ENCODE measurements around the gene CCN6.
"Not testable (repeated sequence)": the region's sequence is repeated elsewhere in the genome, so short reads cannot be mapped to it uniquely, and the experiment has no call there.

CCN6 gene

DNA sequence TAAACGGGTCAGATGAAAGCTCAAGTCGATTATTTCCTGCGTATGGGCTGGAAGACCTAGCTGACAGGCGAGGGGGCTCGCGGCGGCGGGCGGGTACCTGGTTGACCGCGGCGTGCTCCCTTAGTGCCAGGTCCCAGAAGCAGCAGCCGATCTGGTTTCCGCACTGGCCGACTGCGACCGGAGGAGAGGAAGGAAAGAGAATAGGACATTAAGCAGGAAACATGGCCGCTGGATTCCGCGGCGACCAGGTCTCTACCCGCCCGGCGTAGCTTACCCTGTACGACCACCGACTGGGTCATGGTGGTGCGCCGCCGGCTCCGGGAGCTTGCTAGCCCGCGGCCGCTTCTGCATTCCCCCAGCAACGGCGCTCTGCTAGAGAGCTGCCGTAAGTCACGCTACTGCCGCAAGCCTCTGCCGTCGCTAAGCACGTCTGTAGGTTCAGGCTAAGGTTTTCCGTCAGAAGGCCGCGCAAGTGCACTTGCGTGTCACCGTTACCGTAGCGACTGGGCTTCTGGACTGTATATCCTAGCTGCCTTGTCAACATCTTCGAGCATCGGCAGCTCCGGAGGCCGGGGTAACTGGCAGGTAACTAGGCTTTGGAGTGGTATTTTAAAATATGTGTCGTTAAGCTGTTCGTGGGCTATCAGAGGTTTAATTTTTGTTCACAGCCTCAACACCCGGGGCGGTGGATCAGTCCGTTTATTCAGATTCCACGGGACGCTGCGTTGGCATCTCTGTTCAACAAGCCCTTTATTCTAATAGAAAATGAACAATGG is 33.4 kb downstream of the CCN6 start, which contains the start of the genes FAM229B and TUBE1:
TSS of gene FAM229B (plus strand) at position 456 of the 776 bp plus-strand sequence. CDS start 11,693 bp downstream, outside the sequence.
TSS of gene TUBE1 (minus strand) at position 347 of the 776 bp plus-strand sequence. CDS start at position 299, 48 bp downstream.
- H3K4me3 ChIP-seq, result peak within 1 kb of the TSS; percentile 82
- TF ChIP-seq, protein P1, sequence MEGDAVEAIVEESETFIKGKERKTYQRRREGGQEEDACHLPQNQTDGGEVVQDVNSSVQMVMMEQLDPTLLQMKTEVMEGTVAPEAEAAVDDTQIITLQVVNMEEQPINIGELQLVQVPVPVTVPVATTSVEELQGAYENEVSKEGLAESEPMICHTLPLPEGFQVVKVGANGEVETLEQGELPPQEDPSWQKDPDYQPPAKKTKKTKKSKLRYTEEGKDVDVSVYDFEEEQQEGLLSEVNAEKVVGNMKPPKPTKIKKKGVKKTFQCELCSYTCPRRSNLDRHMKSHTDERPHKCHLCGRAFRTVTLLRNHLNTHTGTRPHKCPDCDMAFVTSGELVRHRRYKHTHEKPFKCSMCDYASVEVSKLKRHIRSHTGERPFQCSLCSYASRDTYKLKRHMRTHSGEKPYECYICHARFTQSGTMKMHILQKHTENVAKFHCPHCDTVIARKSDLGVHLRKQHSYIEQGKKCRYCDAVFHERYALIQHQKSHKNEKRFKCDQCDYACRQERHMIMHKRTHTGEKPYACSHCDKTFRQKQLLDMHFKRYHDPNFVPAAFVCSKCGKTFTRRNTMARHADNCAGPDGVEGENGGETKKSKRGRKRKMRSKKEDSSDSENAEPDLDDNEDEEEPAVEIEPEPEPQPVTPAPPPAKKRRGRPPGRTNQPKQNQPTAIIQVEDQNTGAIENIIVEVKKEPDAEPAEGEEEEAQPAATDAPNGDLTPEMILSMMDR (IDR thresholded peaks at IDR 0.05), result no peak
- peak; percentile 94 for DNase-seq (ENCODE audit: low spot score)

DNA sequence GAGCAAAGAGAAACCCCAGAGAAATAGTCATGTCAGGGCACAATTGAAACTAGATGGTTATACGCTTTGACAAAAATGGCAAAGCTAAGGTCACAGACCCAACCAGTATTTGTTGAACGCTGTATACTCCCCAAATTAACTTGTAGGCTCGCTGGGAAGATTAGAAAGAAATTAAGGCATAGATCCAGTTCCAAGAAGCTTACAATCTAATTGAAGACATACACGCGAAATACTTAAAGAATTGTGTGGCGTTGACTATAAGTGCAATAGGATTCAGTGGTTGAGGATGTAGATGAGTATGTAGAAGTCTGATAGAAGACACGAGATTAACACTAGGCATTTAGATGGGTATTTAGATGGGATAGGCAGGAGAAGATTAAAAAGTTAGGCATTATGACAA is 34.0 kb downstream of the CCN6 start:
- TF ChIP-seq, protein P1 (IDR thresholded peaks at IDR 0.05), result no peak
- Histone ChIP-seq H3K27ac (peak overlapping the region; percentile 79 to 86), H3K4me3 (peak overlapping the region; percentile 82)
- DNase-seq (ENCODE audit: low spot score), result no peak

More for the DNA sequence above, 33.4 kb downstream of the CCN6 start, which contains the start of the genes FAM229B and TUBE1:
- peak within 1 kb of the TSS; percentile 79 to 86 for H3K27ac ChIP-seq

DNA sequence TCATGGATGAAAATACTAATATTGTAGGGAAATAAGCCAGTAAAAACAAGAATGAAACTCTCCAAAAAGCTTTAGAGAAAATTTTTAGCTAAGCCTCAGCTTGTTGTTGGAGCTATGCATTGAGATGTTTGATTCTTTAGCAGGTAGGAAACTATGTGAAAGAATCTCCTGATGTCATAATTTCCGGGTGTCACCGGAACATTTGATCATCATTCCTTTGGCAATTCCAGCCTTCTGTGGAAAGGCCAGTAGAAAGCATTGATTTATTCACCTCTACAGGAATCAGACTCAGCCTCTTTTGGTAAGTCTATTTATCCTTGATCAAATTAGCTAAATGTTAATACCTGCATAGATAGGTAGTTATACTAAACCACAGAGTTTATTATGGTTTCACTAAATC is 43.0 kb downstream of the CCN6 start:
- Histone ChIP-seq H3K4me3 (no peak overlapping the region), H3K27ac (no peak overlapping the region)
- DNase-seq (ENCODE audit: low spot score), result no peak
- TF ChIP-seq, protein P1 (IDR thresholded peaks at IDR 0.05), result no peak

DNA sequence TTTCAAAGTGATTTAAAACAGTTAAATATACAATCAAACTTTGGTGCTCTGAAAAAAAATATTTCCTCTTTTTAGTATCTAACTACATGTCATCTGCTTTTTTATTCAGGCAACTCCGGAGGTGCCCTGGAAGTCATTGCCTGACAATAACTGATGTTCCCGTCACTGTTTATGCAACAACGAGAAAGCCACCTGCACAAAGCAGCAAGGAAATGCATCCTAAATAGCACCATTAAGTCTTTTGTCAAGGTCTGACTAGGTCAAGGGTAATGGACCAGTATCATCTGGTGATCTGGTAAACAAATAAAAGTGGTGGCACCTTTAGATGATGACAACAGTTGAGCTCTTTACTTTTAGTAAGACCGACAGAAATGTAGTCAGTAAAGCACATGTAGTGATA is 46.7 kb downstream of the CCN6 start:
- TF ChIP-seq, protein P1 (IDR thresholded peaks at IDR 0.05), result no peak
- Histone ChIP-seq H3K27ac (no peak overlapping the region), H3K4me3 (no peak overlapping the region)
- DNase-seq (ENCODE audit: low spot score), result no peak

DNA sequence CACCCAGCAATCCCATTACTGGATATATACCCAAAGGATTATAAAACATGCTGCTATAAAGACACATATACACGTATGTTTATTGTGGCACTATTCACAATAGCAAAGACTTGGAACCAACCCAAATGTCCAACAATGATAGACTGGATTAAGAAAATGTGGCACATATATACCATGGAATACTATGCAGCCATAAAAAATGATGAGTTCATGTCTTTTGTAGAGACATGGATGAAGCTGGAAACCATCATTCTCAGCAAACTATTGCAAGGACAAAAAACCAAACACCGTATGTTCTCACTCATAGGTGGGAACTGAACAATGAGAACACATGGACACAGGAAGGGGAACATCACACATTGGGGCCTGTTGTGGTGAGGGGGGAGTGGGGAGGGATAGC is 52.1 kb downstream of the CCN6 start:
- H3K4me3 ChIP-seq, H3K27ac ChIP-seq: not testable (repeated sequence)

DNA sequence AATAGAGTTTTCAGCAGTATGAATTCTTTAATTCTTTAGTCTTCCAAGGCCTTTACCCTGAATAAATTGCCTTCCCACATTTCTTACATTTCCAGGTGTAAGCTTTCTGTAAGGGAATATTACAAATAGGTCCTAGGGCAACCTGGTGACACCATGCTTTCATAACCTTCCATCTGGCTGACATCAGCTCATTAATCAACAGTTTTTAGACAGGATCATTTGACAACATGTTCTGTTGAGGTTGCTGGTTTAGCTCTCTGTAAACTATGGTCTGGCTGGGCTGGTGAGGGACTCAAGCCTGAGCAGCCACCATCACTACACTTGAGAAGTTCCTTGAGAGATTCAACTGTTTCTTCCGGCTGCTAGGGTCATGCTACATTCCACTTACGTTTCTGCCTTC is 52.7 kb downstream of the CCN6 start:
- Histone ChIP-seq H3K4me3 (no peak overlapping the region), H3K27ac (no peak overlapping the region)
- no peak for DNase-seq (ENCODE audit: low spot score)
- TF ChIP-seq, protein P1 (IDR thresholded peaks at IDR 0.05), result no peak

More for the DNA sequence above, 52.1 kb downstream of the CCN6 start:
- not testable (repeated sequence) for DNase-seq (ENCODE audit: low spot score)

DNA sequence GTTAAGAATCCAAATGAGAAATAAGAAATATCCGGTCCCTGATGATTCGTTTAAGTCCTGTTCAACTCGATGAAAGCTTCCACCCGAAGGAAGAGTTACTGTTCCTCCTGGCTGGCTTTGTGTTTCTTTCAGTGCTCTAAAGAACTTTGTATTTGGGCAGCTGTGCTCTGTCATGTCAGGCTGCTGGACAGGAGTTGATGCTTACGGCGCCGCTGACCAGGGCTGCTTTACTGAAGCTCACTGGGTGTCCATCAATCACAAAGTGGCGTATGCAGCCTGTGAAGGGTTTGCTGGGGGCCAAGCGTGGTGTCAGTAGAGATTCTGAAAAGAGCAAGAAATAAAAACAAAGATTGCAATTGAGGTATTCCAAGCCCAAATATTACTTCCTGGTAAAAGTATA is 55.4 kb downstream of the CCN6 start:
- no peak for DNase-seq (ENCODE audit: low spot score)
- Histone ChIP-seq H3K27ac (no peak overlapping the region), H3K4me3 (no peak overlapping the region)
- TF ChIP-seq, protein P1 (IDR thresholded peaks at IDR 0.05), result no peak
